ENCODE results near the gene EIF3K.
A peak's percentile ranks its signal among the peaks of the same experiment; 100 is the strongest.

EIF3K gene

DNA sequence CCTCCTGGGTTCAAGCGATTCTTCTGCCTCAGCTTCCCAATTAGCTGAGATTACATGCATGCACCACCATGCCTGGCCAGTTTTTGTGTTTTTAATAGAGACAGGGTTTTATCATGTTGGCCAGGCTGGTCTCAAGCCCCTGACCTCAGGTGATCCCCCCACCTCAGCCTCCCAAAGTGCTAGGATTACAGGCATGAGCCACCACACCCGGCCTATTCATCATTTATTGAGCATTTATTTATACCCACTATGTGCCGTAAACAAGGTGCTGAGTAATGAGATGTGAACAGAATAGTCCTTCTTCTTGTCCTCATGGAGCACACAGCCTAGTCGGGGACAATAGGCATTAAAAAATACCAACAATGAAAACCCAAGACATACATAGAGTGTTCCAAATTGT, 54.0 kb downstream of the EIF3K start:
- Histone ChIP-seq H3K27me3 (ENCODE audit: control insufficient read depth in 1 of 2, insufficient read depth in 2 of 2, low read length in 2 of 2) (no peaks in the 10 kb centered on the region), H3K9ac (ENCODE audit: low read length) (no peak overlapping the region), H3K4me1 (ENCODE audit: insufficient read depth, low read length) (peaks cover 80% of the 10 kb centered on the region), H3K9me3 (ENCODE audit: low read length) (no peaks in the 10 kb centered on the region), H3K4me3 (ENCODE audit: low read depth in 1 of 2, low read length in 2 of 2) (no peak overlapping the region), H3K36me3 (ENCODE audit: insufficient read depth, low read length) (peaks cover 9% of the 10 kb centered on the region), H3K27ac (ENCODE audit: low read depth, low read length) (no peak overlapping the region)

DNA sequence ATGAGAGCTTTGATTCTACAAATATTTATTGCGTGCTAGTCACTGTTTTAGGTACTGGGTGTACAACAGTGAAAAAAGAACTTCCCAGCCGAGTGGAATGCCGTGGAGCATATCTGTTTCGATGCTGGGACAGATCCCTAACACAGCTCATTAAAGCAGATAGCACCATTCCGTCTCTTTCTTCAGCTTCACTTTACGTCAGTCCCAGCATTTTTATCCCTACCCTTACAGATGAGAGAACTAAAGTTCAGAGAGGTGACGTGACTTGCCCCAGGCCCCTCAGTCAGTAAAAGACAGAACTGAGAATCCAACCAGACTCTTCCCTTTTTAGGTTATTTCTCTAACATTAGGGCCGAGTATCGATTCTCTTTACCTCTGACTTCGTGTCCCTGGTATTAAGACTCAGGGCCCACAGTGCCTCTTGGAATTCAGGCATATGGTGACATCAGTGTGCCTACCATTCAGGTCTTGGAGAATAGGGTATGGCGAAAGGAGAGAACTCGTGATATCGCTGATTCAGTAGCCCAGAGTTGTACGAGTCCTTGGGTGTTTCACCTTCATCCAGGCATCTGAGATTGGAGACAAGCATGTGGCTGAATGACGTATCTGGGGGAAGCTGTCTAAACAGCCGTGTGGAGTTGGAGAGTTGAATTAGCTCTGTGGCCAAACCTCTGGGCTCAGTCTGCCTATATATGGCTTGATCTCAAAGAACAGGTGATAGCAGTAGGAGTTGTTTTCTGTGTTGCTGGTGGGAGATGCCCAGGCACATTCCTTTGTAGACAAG, 55.6 kb downstream of the EIF3K start:
- Histone ChIP-seq H3K36me3 (ENCODE audit: insufficient read depth, low read length) (peaks cover 9% of the 10 kb centered on the region), H3K27ac (ENCODE audit: low read depth, low read length) (peak overlapping the region; percentile 70), H3K4me1 (ENCODE audit: insufficient read depth, low read length) (peaks cover 78% of the 10 kb centered on the region), H3K4me3 (ENCODE audit: low read depth in 1 of 2, low read length in 2 of 2) (peak overlapping the region in 1 of 2 donors; percentile 2), H3K9me3 (ENCODE audit: low read length) (no peaks in the 10 kb centered on the region), H3K9ac (ENCODE audit: low read length) (peak overlapping the region; percentile 43), H3K27me3 (ENCODE audit: control insufficient read depth in 1 of 2, insufficient read depth in 2 of 2, low read length in 2 of 2) (no peaks in the 10 kb centered on the region)

DNA sequence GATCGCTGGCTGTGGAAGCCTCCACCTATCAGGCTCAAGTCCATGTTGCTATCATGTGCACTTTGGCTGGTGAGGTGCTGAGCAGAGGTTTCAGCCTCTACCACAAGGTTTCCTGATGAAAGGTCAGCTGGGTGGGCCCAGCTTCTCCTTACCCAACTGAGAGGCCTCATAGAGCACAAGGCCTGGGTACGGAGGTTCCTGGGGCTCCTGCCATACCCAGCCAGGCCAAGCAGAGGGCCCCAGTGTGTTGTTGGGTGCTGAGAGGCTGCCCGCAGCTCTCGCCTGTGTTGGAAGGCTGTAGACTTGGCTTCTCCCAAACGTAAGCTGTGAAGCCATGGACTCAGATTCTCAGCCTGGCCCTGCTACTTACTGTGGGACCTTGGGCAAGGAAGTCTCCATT, 56.6 kb downstream of the EIF3K start:
- H3K9ac ChIP-seq (ENCODE audit: low read length) = peak overlapping the region; percentile 43
- peak overlapping the region; percentile 73 for H3K27ac ChIP-seq (ENCODE audit: low read depth, low read length)
- peaks cover 9% of the 10 kb centered on the region for H3K36me3 ChIP-seq (ENCODE audit: insufficient read depth, low read length)
- H3K4me3 ChIP-seq (ENCODE audit: low read depth in 1 of 2, low read length in 2 of 2) = peak overlapping the region in 1 of 2 donors; percentile 33
- H3K27me3 ChIP-seq (ENCODE audit: control insufficient read depth in 1 of 2, insufficient read depth in 2 of 2, low read length in 2 of 2) = no peaks in the 10 kb centered on the region
- no peaks in the 10 kb centered on the region for H3K9me3 ChIP-seq (ENCODE audit: low read length)
- peaks cover 69% of the 10 kb centered on the region for H3K4me1 ChIP-seq (ENCODE audit: insufficient read depth, low read length)

DNA sequence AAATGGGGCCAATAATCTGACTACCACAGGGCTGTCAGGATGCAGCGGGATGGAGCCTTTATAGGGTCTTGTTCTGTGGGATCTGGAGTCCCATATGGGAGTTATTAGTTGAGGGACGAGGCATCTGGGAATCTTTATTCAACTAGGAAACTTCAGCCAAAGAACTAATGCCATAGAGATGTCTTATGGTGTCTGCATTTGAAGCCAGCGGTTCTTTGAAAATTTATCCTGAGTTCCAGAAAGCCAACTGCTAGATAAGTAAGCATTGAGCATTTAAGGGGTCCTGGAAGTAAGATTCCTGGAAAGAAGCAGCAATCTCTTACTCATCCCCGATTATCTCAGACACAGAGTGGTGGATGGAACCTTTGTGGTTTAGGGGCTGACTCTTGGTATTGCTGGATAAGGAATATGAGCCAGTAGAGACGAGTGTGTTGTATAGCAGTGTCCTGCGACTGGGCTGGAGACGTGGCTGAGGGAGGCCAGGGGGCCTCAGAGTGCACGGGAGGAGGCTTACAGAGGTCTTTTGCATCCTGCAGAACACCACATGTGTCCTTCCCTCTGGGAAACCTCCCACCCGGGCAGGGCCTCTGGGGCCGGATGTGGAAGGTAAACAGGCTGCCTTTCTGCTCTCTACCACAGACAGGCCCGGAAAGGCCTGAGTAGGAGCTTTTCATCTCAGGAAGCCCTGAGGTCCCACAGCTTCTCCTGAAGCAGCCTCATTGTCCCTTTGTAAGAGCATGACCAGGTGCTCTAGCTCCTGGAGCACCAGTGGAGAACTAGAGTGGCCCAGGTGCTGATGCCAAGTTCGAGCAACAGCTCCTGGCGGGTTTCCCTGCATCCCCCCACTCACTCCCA, 57.3 kb downstream of the EIF3K start:
- Histone ChIP-seq H3K9ac (ENCODE audit: low read length) (peak overlapping the region; percentile 14), H3K27me3 (ENCODE audit: control insufficient read depth in 1 of 2, insufficient read depth in 2 of 2, low read length in 2 of 2) (no peaks in the 10 kb centered on the region), H3K36me3 (ENCODE audit: insufficient read depth, low read length) (peaks cover 9% of the 10 kb centered on the region), H3K27ac (ENCODE audit: low read depth, low read length) (peak overlapping the region; percentile 73), H3K9me3 (ENCODE audit: low read length) (no peaks in the 10 kb centered on the region), H3K4me1 (ENCODE audit: insufficient read depth, low read length) (peaks cover 64% of the 10 kb centered on the region), H3K4me3 (ENCODE audit: low read depth in 1 of 2, low read length in 2 of 2) (peak overlapping the region in 1 of 2 donors; percentile 33)

DNA sequence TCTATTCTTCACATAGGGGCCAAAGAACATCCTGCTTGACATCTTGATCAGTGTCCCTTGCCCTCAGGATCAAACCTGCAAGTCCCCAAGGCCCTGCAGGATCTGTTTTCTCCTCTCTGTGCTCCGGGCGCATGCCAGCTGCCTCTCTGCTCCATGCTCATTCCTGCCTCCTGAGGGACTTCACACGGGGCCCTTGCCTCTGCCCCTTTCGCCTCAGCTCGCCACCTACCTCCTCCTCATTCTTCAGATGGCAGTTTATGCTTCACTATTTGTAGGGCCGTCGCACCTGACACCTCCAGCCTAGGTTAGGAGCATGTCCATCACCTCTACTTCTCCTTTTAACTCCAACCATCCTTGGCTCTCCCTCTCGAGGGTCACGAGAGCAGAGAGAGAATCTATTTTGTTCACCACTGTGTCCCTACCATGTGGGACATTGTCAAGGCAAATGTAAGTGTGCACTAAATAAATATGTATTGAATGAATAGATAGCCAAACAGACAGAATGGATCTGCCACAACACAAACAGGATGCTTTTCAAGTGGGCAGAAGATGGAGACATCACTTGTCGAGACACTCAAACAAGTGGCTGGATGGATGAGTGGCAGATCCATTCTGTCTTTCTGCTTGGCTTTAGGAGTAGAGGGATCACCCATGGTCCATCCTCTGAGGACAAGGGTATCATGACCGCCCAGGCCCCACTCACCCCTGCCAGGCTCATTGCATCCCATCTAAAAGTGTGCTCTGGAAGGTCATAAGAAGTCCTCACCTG, 58.1 kb downstream of the EIF3K start:
- Histone ChIP-seq H3K9ac (ENCODE audit: low read length) (peak overlapping the region; percentile 14), H3K4me3 (ENCODE audit: low read depth in 1 of 2, low read length in 2 of 2) (no peak overlapping the region), H3K4me1 (ENCODE audit: insufficient read depth, low read length) (peaks cover 56% of the 10 kb centered on the region), H3K9me3 (ENCODE audit: low read length) (no peaks in the 10 kb centered on the region), H3K27ac (ENCODE audit: low read depth, low read length) (peak overlapping the region; percentile 73), H3K27me3 (ENCODE audit: control insufficient read depth in 1 of 2, insufficient read depth in 2 of 2, low read length in 2 of 2) (no peaks in the 10 kb centered on the region), H3K36me3 (ENCODE audit: insufficient read depth, low read length) (peaks cover 13% of the 10 kb centered on the region)

DNA sequence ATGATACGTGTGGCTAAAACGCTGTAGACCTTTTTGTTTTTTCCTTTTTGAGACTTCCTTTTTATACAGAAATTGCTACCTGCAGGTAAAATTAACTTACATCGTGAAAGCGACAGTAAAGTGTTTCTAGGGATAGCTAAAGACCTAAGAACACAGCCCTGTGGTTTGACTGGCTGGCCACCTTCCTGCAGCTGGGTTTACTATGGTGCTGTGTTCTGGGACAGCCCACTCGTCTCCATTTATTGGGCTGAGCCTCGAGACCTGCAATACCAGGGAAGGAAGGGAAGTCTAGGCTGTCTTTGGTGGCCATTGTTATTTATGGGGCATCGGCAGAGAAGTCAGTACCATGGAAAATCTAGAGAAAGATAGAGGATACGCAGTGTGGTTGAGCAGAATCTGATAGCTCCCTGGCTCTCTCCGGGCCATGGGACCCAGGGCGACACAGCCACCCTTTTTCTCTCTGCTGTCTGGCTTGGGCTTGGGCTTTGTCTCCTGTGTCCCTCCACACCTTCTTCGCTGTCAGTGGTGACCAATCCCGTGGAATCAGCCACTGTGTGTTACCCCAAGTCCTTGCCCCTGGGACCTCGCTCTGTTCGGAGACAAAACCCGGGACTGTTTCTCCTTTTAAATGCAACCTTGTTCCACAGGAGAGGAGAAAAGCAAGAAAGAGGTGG, 59.4 kb downstream of the EIF3K start:
- Histone ChIP-seq H3K27ac (ENCODE audit: low read depth, low read length) (no peak overlapping the region), H3K4me3 (ENCODE audit: low read depth in 1 of 2, low read length in 2 of 2) (no peak overlapping the region), H3K36me3 (ENCODE audit: insufficient read depth, low read length) (peaks cover 13% of the 10 kb centered on the region), H3K9ac (ENCODE audit: low read length) (no peak overlapping the region), H3K9me3 (ENCODE audit: low read length) (no peaks in the 10 kb centered on the region), H3K4me1 (ENCODE audit: insufficient read depth, low read length) (peaks cover 62% of the 10 kb centered on the region), H3K27me3 (ENCODE audit: control insufficient read depth in 1 of 2, insufficient read depth in 2 of 2, low read length in 2 of 2) (no peaks in the 10 kb centered on the region)

DNA sequence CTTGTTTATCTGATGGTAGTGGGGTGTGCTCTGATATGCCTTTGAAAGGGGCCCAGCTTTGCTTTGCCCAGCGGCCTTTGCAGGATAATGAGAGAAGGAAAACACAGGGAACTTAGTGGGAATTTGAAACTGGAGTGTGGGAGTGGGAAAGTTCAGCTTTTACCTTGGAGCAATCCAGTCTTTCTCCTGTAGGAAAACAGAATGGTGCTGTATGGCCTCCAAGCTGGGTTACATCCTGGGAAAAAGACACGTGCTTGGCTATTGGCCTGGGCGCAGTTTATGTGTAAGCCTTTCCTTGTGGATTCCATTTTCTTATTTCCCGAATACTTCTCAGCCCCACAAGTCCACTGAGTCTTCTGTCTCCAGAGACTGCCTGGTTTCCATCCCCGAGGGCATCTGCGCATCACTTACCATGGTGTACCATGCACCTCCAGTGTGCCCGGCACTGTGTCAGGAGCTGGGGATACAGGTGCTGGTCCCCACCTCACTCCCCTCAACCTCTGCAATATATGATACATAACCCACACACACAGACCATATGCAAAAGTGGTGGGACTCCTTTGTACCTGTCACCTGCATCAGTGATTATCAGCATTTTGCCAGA, 60.0 kb downstream of the EIF3K start:
- Histone ChIP-seq H3K27ac (ENCODE audit: low read depth, low read length) (peak overlapping the region; percentile 12), H3K9ac (ENCODE audit: low read length) (no peak overlapping the region), H3K4me1 (ENCODE audit: insufficient read depth, low read length) (peaks cover 67% of the 10 kb centered on the region), H3K36me3 (ENCODE audit: insufficient read depth, low read length) (peaks cover 13% of the 10 kb centered on the region), H3K9me3 (ENCODE audit: low read length) (no peaks in the 10 kb centered on the region), H3K27me3 (ENCODE audit: control insufficient read depth in 1 of 2, insufficient read depth in 2 of 2, low read length in 2 of 2) (no peaks in the 10 kb centered on the region), H3K4me3 (ENCODE audit: low read depth in 1 of 2, low read length in 2 of 2) (no peak overlapping the region)

DNA sequence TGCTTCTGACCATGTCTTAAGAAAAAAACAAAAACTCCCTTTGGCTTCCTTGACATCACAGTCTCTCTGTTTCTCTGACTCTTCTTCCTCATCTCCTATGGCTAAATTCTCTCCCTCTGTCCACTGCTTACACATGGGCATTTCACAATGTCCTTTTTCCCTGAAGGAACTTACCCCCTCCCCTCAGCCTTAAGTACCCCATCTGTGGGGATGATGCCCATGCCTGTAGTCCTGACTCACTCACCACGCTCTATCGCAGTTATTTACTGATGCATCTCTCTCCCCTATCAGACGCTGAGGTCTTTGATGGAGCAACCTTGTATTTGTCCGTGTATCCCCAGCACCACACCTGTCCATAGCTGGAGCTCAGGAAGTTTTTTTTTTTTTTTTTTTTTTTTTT, 60.9 kb downstream of the EIF3K start:
- Histone ChIP-seq H3K36me3 (ENCODE audit: insufficient read depth, low read length) (peaks cover 13% of the 10 kb centered on the region), H3K9ac (ENCODE audit: low read length) (no peak overlapping the region), H3K27ac (ENCODE audit: low read depth, low read length) (no peak overlapping the region), H3K4me3 (ENCODE audit: low read depth in 1 of 2, low read length in 2 of 2) (no peak overlapping the region), H3K9me3 (ENCODE audit: low read length) (no peaks in the 10 kb centered on the region), H3K4me1 (ENCODE audit: insufficient read depth, low read length) (peaks cover 67% of the 10 kb centered on the region), H3K27me3 (ENCODE audit: control insufficient read depth in 1 of 2, insufficient read depth in 2 of 2, low read length in 2 of 2) (no peaks in the 10 kb centered on the region)

DNA sequence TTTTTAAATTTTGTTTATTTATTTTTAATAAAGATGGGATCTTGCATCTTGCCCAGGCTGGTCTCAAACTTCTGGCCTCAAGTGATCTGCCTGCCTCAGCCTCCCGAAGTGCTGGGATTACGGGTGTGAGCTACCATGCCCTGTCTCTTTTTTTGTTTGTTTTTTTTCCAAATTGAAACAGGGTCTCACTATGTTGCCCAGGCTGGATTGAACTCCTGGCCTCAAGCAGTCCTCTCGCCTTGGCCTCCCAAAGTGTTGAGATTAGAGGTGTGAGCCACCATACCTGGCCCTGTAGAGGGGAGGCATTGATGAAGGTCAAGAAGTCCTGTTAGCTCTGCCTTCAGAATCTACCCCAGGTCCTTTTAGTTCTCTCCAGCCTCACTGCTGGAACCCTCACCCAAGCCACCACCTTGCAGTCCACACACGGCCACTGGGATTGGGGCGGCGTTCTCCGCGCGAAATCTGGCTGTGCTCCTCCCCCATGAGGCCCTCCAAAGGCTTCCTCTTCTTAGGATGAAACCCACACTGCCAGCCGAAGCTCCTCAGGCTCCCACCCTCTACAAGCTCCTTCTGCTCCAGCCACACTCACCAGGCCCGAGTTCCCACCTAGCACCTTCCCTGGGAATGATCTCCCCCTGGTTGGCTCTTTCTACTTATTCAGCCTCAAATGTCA, 63.3 kb downstream of the EIF3K start:
- Histone ChIP-seq H3K27me3 (ENCODE audit: control insufficient read depth in 1 of 2, insufficient read depth in 2 of 2, low read length in 2 of 2) (no peaks in the 10 kb centered on the region), H3K9ac (ENCODE audit: low read length) (no peak overlapping the region), H3K36me3 (ENCODE audit: insufficient read depth, low read length) (peaks cover 8% of the 10 kb centered on the region), H3K9me3 (ENCODE audit: low read length) (no peaks in the 10 kb centered on the region), H3K4me1 (ENCODE audit: insufficient read depth, low read length) (peaks cover 60% of the 10 kb centered on the region), H3K27ac (ENCODE audit: low read depth, low read length) (no peak overlapping the region), H3K4me3 (ENCODE audit: low read depth in 1 of 2, low read length in 2 of 2) (no peak overlapping the region)

DNA sequence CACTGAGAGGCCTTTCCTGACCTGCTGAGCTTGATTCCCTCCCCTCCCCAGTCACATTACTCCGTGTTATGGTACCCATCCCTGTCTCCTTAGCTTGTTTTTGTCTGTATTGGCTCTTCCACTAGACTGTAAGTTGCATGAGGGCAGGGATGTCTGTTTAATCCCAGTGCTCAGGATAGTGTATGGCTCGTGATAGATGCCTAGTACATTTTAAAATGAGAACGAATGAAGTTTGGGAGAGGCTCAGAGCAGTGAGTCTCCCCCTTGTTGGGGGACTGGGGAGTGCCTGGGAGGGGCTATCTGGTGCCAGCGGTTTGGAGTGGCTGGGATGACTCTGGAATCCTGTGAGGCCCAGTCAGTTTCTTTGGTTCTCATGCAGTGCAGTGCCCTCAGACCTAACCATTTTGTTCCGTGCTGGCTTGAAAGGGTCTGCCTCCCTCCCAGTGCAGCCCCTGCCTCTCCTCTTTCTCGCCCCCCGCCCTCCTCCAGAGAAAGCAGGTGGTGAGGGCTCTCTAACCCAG, 63.9 kb downstream of the EIF3K start:
- H3K9me3 ChIP-seq (ENCODE audit: low read length) = no peaks in the 10 kb centered on the region
- H3K4me1 ChIP-seq (ENCODE audit: insufficient read depth, low read length) = peaks cover 58% of the 10 kb centered on the region
- H3K27me3 ChIP-seq (ENCODE audit: control insufficient read depth in 1 of 2, insufficient read depth in 2 of 2, low read length in 2 of 2) = no peaks in the 10 kb centered on the region
- no peak overlapping the region for H3K4me3 ChIP-seq (ENCODE audit: low read depth in 1 of 2, low read length in 2 of 2)
- peak overlapping the region; percentile 83 for H3K27ac ChIP-seq (ENCODE audit: low read depth, low read length)
- no peak overlapping the region for H3K9ac ChIP-seq (ENCODE audit: low read length)
- H3K36me3 ChIP-seq (ENCODE audit: insufficient read depth, low read length) = peaks cover 4% of the 10 kb centered on the region
